H1 (cell line): ENCODE data around the gene CAMTA1. TPM values are rescaled to one million over a fixed set of nuclear protein-coding genes. Genes with fewer than 3 reads are reported as not detected.

Source experiments
- ASH2L ChIP-seq: fragments of 200-600, 300-600 bp; sonication (generic); IDR thresholded peaks from one replicate; pipeline ENCODE4 v1.7.1; 2017; ENCODE audit warnings: low read length
- FOSL1 ChIP-seq: IDR thresholded peaks from 2 replicates; pipeline ENCODE4 v1.6.1; 2011; ENCODE audit warnings: mild to moderate bottlenecking, low read depth, low read length, moderate library complexity; ENCODE audit not compliant: insufficient read depth
- KDM1A ChIP-seq: fragments of 200-600, 300-600 bp; sonication (generic); IDR thresholded peaks from 2 replicates; pipeline ENCODE4 v1.7.1; 2016; ENCODE audit warnings: mild to moderate bottlenecking, low read length, borderline replicate concordance
- POU5F1 ChIP-seq: IDR thresholded peaks from 2 replicates; pipeline ENCODE4 v1.6.1; 2011; ENCODE audit warnings: low read depth, mild to moderate bottlenecking, low read length, moderate library complexity
- SIRT6 ChIP-seq: IDR thresholded peaks from one replicate; pipeline ENCODE4 v1.7.1; 2012; ENCODE audit warnings: low read length, inconsistent platforms
- TAF1 ChIP-seq: IDR thresholded peaks from 2 replicates; pipeline ENCODE4 v1.6.1; 2011; ENCODE audit warnings: mild to moderate bottlenecking, low read depth, low read length
- YY1 ChIP-seq: IDR thresholded peaks from 2 replicates; pipeline ENCODE4 v1.6.1; 2011; ENCODE audit warnings: low read depth, mild to moderate bottlenecking, low read length
- polyA plus RNA-seq, 7 experiments: library from polyadenylated mRNA; depleted of rRNA in 3 of 7; stranded (reverse) in 5 of 7; unstranded in 2 of 7; fragments of >200 nt in 5 of 7; fragments of 200-250 nt in 2 of 7; gene quantifications; 1 replicate in 5 of 7; 2 replicates in 1 of 7; 4 replicates in 1 of 7; pipeline versions ENCODE4 v1.2.1 to v1.2.3, GENCODE V29; 2011 to 2013; ENCODE audit warnings: missing spikeins in 2 of 7, mixed read lengths in 2 of 7
- total RNA-seq: library from RNA; stranded (reverse); fragmentation: NEBNext Ultra II Directional; extraction: Animal tissue kit (Norgen Biotek cat#: 25700); gene quantifications from 2 replicates; pipeline ENCODE4 v1.2.1, GENCODE V29; 2021

Gene CAMTA1
- total and polyA plus RNA-seq, 2 of the 8 experiments (the other 6 are each of a cell fraction or from before 2014, with no cell fraction given), result 65.0 to 119 TPM

DNA sequence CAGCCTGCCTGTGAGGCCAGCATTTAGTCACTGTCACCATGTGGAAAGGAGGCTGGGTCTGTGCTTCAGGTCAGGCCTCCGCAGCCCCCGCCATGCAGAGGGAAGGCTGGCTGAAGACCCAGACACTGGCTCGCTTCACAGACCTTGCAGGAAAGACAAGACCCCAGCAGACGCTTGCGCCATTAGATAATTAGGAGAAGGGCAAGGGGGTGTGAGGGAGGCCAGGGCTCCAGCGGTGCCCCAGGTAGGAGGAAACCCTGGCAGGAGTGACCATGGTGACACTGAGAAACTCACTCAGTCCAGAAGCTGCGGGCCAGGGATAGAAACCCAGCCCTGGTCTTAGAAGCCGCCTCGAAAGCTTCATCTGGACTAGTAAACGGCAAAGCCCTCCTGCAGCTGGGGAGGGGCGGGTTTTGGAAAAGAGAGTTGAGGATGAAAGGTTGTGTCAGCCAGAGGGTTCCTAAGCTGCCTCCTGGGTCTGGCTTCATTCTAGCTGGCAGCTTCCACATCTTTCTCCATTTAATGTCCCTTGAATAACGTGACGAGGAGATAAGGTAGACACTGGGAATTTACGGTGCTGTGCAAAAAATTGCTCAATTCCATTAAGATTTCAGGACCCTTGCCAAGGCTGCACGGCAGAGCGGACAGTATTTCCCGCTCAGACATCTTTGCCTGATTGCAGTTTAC is 691.8 kb downstream of the CAMTA1 start (continued):
- no peak for TF ChIP-seq POU5F1
- no peak for TF ChIP-seq YY1
- no peak for TF ChIP-seq SIRT6
- TF ChIP-seq ASH2L, result no peak
- no peak for TF ChIP-seq KDM1A
- TF ChIP-seq FOSL1, result no peak
- no peak for TF ChIP-seq TAF1
